Natural killer cell treated with Interleukin-12 subunit alpha and Interleukin-12 subunit beta and Interleukin-15 and Interleukin-18, amount 100 ng/mL, for 72 hours (primary cell): ENCODE measurements around the gene ARHGAP10. TPM values are rescaled to one million over a fixed set of nuclear protein-coding genes. Genes with fewer than 3 reads are reported as not detected.
A peak's percentile ranks its signal among the peaks of the same experiment; 100 is the strongest.

Experiments
- ATAC-seq, 2 donors: fragments of 150-1000 bp; cut with Tn5 transposase in 1 of 2; sonication (Bioruptor Pico), chemical (Tn5 transposase) in 1 of 2; 2 replicates each; pipeline ENCODE4 v1.10.0; 2021
- DNase-seq: peaks from one replicate; pipeline ENCODE4 v3.0.0; 2022; ENCODE audit warnings: low spot score
- H3K27ac Mint-ChIP-seq, 2 donors: 1 replicate in 1 of 2; 2 replicates in 1 of 2; pipeline ENCODE4 v1.8.0; 2022; ENCODE audit warnings: mixed read lengths in 2 of 2, mild to moderate bottlenecking in 1 of 2, moderate library complexity in 1 of 2
- H3K27me3 Mint-ChIP-seq, 2 donors: 1 replicate in 1 of 2; 2 replicates in 1 of 2; pipeline ENCODE4 v1.8.0; 2022; ENCODE audit warnings: mixed read lengths in 2 of 2
- H3K36me3 Mint-ChIP-seq: one replicate; pipeline ENCODE4 v1.8.0; 2022; ENCODE audit warnings: mixed read lengths
- H3K4me1 Mint-ChIP-seq, 2 donors: 1 replicate in 1 of 2; 2 replicates in 1 of 2; pipeline ENCODE4 v1.8.0; 2022; ENCODE audit warnings: low read depth in 2 of 2, mixed read lengths in 2 of 2, mild to moderate bottlenecking in 1 of 2
- H3K4me3 Mint-ChIP-seq: one replicate; pipeline ENCODE4 v1.8.0; 2022; ENCODE audit warnings: mixed read lengths
- H3K9me3 Mint-ChIP-seq: 2 replicates; pipeline ENCODE4 v1.8.0; 2022; ENCODE audit warnings: mixed read lengths
- total RNA-seq, 2 donors: library from RNA; stranded (reverse); gene quantifications; one replicate each; pipeline ENCODE4 v1.2.3, GENCODE V29; 2022

ARHGAP10 gene
- total RNA-seq, 2 donors from 2014 or later: 7.4 to 11.4 TPM

- Mint-ChIP-seq H3K27me3 (no peaks in the 10 kb centered on the region), H3K36me3 (peaks cover 4% of the 10 kb centered on the region), H3K27ac (peak overlapping the region in 1 of 2 donors; percentile 36), H3K4me1 (peaks cover 24 to 26% of the 10 kb centered on the region in 2 donors), H3K9me3 (no peaks in the 10 kb centered on the region), H3K4me3 (peak overlapping the region; percentile 22)
- ATAC-seq (no peak), DNase-seq (no peak)
Measured at GRCh38 chr4:147837435-147837834, 105.5 kb downstream of the ARHGAP10 start.

DNA sequence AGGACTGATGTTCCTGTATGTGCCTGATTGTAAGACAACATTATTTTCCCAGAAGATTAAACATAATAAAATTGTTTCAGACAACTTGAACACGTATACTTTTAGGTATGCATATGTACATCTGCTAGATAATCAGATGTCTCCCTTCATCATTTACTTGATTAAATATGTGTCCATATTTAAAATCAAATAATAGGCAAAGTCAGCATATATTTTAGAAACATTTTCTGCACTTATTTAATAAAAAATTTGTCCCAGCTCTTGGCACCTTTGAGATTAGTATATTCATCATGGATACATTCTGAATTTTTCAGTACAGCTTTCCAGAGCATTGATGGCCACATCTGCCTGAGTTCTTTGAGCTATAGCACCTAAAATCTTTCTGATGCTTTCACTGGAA lies 106.0 kb downstream of the ARHGAP10 start:
- ATAC-seq: no peak
- Mint-ChIP-seq H3K27ac (no peak overlapping the region), H3K36me3 (peaks cover 4% of the 10 kb centered on the region)

DNA sequence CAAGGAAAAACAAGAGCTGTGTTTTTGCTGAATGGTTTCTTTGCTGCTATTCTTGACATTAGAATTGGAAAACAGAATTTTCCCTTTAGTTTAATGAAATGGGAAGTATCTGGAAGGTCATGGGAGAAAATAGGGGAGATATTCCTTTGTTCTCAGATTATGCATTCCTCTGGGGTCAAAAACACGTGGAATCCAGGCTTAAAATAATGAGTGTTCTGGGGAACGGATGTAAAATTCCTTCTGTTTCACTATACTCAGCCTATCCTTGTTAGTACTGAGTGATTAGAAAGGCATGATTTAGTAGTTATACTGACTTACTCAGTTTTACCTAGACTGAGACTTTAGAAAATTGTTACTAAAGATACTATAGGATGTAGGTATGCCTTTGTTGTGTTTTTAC lies 107.3 kb downstream of the ARHGAP10 start:
- H3K36me3 Mint-ChIP-seq: no peaks in the 10 kb centered on the region
- H3K27me3 Mint-ChIP-seq: no peaks in the 10 kb centered on the region
- H3K27ac Mint-ChIP-seq: no peak overlapping the region
- H3K9me3 Mint-ChIP-seq: no peaks in the 10 kb centered on the region
- H3K4me1 Mint-ChIP-seq: peaks cover 16% of the 10 kb centered on the region in 2 donors
- H3K4me3 Mint-ChIP-seq: no peak overlapping the region
- ATAC-seq (no peak), DNase-seq (no peak)

More for the DNA sequence above, 106.0 kb downstream of the ARHGAP10 start:
- no peak for DNase-seq
- no peak overlapping the region for H3K4me3 Mint-ChIP-seq
- H3K27me3 Mint-ChIP-seq: no peaks in the 10 kb centered on the region
- peaks cover 25 to 26% of the 10 kb centered on the region in 2 donors for H3K4me1 Mint-ChIP-seq
- no peaks in the 10 kb centered on the region for H3K9me3 Mint-ChIP-seq

DNA sequence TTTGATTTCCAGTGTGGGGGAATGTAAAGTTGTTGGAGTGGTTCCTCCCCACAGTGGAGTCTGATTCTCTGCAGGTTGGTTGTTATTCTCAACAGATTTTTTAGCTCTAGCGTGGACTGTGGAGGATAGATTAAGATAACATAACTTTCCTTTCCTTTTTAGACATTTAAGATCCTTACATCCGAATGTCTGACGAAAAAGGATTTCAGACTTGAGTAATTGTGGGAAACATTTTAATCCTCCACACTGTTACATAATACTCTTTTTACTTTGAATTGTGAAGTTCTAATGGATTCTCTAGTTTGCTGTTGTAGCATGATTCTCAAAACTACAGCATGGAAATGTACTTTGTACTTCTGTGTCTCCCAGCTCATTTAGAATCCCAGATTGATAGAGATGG lies 107.8 kb downstream of the ARHGAP10 start:
- DNase-seq (no peak), ATAC-seq (no peak)
- Mint-ChIP-seq H3K27me3 (no peaks in the 10 kb centered on the region), H3K9me3 (no peaks in the 10 kb centered on the region), H3K36me3 (no peaks in the 10 kb centered on the region), H3K4me3 (no peak overlapping the region), H3K4me1 (peaks cover 11 to 12% of the 10 kb centered on the region in 2 donors), H3K27ac (no peak overlapping the region)

GRCh38 chr4:147840838-147841738 lies 109.2 kb downstream of the ARHGAP10 start:
- Mint-ChIP-seq H3K27me3 (no peaks in the 10 kb centered on the region), H3K36me3 (no peaks in the 10 kb centered on the region), H3K4me1 (peaks cover 8 to 10% of the 10 kb centered on the region in 2 donors), H3K27ac (no peak overlapping the region), H3K9me3 (no peaks in the 10 kb centered on the region), H3K4me3 (no peak overlapping the region)
- DNase-seq (no peak), ATAC-seq (no peak)

GRCh38 chr4:147842573-147842972 lies 110.7 kb downstream of the ARHGAP10 start:
- Mint-ChIP-seq H3K36me3 (no peaks in the 10 kb centered on the region), H3K27me3 (no peaks in the 10 kb centered on the region), H3K27ac (no peak overlapping the region), H3K4me1 (peaks cover 0 to 8% of the 10 kb centered on the region in 2 donors), H3K4me3 (no peak overlapping the region), H3K9me3 (no peaks in the 10 kb centered on the region)
- ATAC-seq (no peak), DNase-seq (no peak)

DNA sequence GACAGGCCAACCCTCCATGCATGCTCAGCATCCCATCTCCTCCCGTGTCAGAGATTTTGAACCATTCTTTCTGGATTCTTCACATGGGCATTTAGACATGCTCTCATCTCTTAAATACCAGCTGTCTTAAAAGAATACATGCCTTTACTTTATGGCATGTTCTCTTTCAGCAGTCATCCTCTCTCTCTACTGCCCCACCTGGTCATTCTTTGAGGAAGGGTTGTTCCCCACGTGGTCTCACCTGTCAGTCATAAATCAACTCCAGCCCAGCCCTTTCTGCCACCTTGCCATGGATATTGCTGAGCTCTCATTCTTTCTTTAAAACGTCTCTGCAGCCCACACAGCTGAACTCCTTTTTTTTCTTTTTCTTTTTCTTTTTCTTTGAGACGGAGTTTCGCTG lies 111.3 kb downstream of the ARHGAP10 start:
- no peaks in the 10 kb centered on the region for H3K36me3 Mint-ChIP-seq
- no peaks in the 10 kb centered on the region for H3K9me3 Mint-ChIP-seq
- ATAC-seq (no peak), DNase-seq (no peak)
- no peak overlapping the region for H3K27ac Mint-ChIP-seq
- no peaks in the 10 kb centered on the region for H3K27me3 Mint-ChIP-seq
- no peak overlapping the region for H3K4me3 Mint-ChIP-seq
- peaks cover 0 to 9% of the 10 kb centered on the region in 2 donors for H3K4me1 Mint-ChIP-seq

DNA sequence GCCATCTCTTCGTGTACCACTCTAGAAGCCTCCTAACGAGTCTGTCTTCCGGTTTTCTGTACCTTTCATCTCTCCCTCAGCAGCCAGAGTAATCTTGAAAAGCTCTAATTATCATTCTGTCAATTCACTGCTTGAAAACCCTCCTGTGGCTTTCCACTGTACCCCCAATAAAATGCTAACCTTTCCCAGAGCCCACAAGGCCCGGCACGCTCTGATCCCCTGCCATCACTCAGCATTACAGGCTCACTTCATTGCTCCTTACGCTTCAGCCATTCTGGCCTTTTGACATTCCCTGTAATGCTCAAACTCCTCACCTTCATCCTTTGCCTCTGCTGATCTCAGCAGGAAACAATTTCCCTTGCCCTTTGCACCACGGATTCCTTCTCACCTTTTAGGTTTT lies 112.9 kb downstream of the ARHGAP10 start:
- peaks cover 0 to 7% of the 10 kb centered on the region in 2 donors for H3K27me3 Mint-ChIP-seq
- no peak overlapping the region for H3K4me3 Mint-ChIP-seq
- DNase-seq (no peak), ATAC-seq (no peak)
- H3K4me1 Mint-ChIP-seq: peaks cover 0 to 15% of the 10 kb centered on the region in 2 donors
- H3K36me3 Mint-ChIP-seq: no peaks in the 10 kb centered on the region
- no peaks in the 10 kb centered on the region for H3K9me3 Mint-ChIP-seq
- H3K27ac Mint-ChIP-seq: no peak overlapping the region

- Mint-ChIP-seq H3K36me3 (no peaks in the 10 kb centered on the region), H3K4me3 (no peak overlapping the region), H3K4me1 (peaks cover 0 to 15% of the 10 kb centered on the region in 2 donors), H3K9me3 (no peaks in the 10 kb centered on the region), H3K27me3 (peaks cover 0 to 7% of the 10 kb centered on the region in 2 donors), H3K27ac (no peak overlapping the region)
- ATAC-seq (peak; percentile 65 to 69), DNase-seq (no peak)
Measured at GRCh38 chr4:147846318-147847155, 114.6 kb downstream of the ARHGAP10 start.

DNA sequence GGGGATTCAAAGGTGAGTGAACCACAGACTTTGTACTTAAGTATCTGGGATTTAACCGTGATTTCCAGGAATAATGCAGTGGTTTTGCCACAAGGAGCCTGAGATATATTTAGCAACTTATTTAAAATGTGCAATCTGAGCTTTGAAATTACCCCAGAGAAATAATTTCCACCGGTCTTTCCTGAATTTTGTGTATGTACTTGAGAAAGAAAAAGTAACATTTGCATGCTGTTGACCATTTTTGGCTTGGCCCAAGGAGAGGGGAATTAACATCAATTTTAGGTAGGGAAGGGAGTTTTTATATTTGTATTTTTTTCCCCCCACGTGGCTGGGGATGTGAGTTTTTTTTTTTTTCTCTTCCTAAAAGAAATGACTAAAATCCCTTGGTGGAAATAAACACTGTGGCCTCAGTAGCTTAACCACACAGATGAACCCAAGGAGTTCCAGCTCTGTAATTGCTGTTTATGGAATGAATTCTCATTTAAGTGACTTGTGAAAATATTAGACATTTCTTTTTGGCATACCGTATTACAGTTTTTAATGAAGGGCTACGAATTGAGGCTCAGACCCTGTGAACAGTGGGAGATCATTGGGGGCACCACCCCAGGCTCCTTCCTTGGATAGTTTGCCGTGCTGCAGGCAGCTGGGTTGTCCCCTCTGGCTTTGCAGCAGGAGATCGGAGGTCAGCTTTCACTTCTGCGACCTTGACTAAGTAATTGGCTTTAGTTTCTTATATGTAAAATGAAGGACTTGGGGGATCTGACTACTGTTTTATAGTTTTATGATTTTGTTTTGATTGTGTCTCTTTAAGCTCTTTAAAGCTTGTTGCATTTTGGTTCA lies 116.1 kb downstream of the ARHGAP10 start:
- ATAC-seq: no peak
- Mint-ChIP-seq H3K27me3 (peaks cover 0 to 7% of the 10 kb centered on the region in 2 donors), H3K36me3 (no peaks in the 10 kb centered on the region), H3K4me1 (peaks cover 0 to 14% of the 10 kb centered on the region in 2 donors), H3K27ac (no peak overlapping the region), H3K4me3 (no peak overlapping the region), H3K9me3 (no peaks in the 10 kb centered on the region)
- DNase-seq: no peak

- no peaks in the 10 kb centered on the region for H3K36me3 Mint-ChIP-seq
- ATAC-seq (no peak), DNase-seq (no peak)
- no peak overlapping the region for H3K27ac Mint-ChIP-seq
- H3K4me1 Mint-ChIP-seq: peaks cover 0 to 11% of the 10 kb centered on the region in 2 donors
- H3K9me3 Mint-ChIP-seq: no peaks in the 10 kb centered on the region
- no peak overlapping the region for H3K4me3 Mint-ChIP-seq
- peaks cover 0 to 7% of the 10 kb centered on the region in 2 donors for H3K27me3 Mint-ChIP-seq
Measured at GRCh38 chr4:147848634-147849033, 116.7 kb downstream of the ARHGAP10 start.

GRCh38 chr4:147851135-147851534 lies 119.2 kb downstream of the ARHGAP10 start:
- Mint-ChIP-seq H3K9me3 (no peaks in the 10 kb centered on the region), H3K27me3 (peaks cover 0 to 7% of the 10 kb centered on the region in 2 donors)

GRCh38 chr4:147853706-147854105 lies 121.8 kb downstream of the ARHGAP10 start:
- no peak for ATAC-seq
- Mint-ChIP-seq H3K27ac (peak overlapping the region in 1 of 2 donors; percentile 56), H3K9me3 (no peaks in the 10 kb centered on the region)

More at GRCh38 chr4:147851135-147851534, 119.2 kb downstream of the ARHGAP10 start:
- H3K4me3 Mint-ChIP-seq: no peak overlapping the region
- H3K27ac Mint-ChIP-seq: no peak overlapping the region
- ATAC-seq (no peak), DNase-seq (no peak)
- peaks cover 0 to 11% of the 10 kb centered on the region in 2 donors for H3K4me1 Mint-ChIP-seq
- H3K36me3 Mint-ChIP-seq: no peaks in the 10 kb centered on the region

More at GRCh38 chr4:147853706-147854105, 121.8 kb downstream of the ARHGAP10 start:
- H3K36me3 Mint-ChIP-seq: no peaks in the 10 kb centered on the region
- H3K27me3 Mint-ChIP-seq: peaks cover 0 to 5% of the 10 kb centered on the region in 2 donors
- no peak for DNase-seq
- no peak overlapping the region for H3K4me3 Mint-ChIP-seq
- H3K4me1 Mint-ChIP-seq: peaks cover 0 to 8% of the 10 kb centered on the region in 2 donors
